Mammary epithelial cell (primary cell): ENCODE data around the gene ARSB.

Experiments
- EZH2 ChIP-seq: IDR thresholded peaks from 2 replicates; pipeline ENCODE4 v1.6.1; 2012; ENCODE audit warnings: low read length, inconsistent platforms, borderline replicate concordance
- TF ChIP-seq, protein P1 (sequence below), 2 donors: IDR thresholded peaks in 1 of 2; conservative IDR thresholded peaks in 1 of 2; 2 replicates each; pipeline ENCODE4 v1.5.1; 2011 to 2012; ENCODE audit warnings: inconsistent platforms in 2 of 2, low read length in 2 of 2, mild to moderate bottlenecking in 2 of 2, control low read depth in 1 of 2, low read depth in 1 of 2; ENCODE audit not compliant: insufficient read depth in 1 of 2; ENCODE audit errors: extremely low read depth in 1 of 2

DNA sequence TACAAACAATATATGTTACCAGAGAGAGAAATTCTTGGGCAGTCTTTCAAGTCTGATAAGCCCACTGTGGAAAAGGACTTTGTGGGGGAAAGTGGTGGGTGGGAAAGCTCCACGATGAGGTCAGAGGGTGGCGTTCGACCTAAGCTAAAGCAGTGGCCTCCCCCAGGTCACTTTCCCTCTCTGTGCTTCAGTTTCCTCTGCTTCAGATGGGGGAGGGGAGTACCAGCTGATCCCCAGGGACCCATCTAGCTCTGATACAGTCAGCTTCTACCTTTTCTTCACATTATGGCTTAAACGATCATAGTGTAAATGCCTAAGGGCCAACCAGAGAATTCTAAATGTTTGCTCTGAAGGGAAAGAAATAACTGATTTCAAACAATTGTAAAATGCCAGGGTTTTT is 36.6 kb upstream of the ARSB start:
- TF ChIP-seq, protein P1, sequence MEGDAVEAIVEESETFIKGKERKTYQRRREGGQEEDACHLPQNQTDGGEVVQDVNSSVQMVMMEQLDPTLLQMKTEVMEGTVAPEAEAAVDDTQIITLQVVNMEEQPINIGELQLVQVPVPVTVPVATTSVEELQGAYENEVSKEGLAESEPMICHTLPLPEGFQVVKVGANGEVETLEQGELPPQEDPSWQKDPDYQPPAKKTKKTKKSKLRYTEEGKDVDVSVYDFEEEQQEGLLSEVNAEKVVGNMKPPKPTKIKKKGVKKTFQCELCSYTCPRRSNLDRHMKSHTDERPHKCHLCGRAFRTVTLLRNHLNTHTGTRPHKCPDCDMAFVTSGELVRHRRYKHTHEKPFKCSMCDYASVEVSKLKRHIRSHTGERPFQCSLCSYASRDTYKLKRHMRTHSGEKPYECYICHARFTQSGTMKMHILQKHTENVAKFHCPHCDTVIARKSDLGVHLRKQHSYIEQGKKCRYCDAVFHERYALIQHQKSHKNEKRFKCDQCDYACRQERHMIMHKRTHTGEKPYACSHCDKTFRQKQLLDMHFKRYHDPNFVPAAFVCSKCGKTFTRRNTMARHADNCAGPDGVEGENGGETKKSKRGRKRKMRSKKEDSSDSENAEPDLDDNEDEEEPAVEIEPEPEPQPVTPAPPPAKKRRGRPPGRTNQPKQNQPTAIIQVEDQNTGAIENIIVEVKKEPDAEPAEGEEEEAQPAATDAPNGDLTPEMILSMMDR (conservative IDR thresholded peaks at IDR 0.05 in 1 of 2, IDR thresholded peaks at IDR 0.05 in 1 of 2; ENCODE audit: extremely low read depth in 1 of 2, insufficient read depth in 1 of 2, low read depth in 1 of 2, low read length in 2 of 2), result no peak
- no peak for TF ChIP-seq EZH2
